ENCODE data around the gene SLC35F1. TPM values are rescaled to one million over a fixed set of nuclear protein-coding genes. Genes with fewer than 3 reads are reported as not detected.

The SLC35F1 gene
- total RNA-seq, 2 donors from 2014 or later, result 1.5 to 2.1 TPM

DNA sequence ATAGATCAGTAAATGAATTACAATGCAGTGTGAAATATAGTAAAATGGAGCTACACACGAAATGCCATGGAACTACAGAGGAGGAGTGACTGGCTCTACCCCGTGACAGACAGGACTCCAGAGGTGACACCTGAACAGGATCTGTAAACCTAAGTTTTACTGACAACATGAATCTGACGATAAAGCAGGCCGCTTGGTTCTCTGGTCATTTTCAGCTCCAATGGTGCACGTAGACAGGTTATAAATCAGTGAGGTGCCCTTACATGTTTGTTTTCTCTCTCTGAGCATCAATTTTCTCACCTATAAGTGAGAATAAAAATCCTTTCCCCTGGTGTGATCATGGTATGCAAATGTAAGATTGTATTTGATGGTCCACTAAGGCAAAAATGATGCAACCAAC lies 339.3 kb downstream of the SLC35F1 start:
- no peaks in the 10 kb centered on the region for H3K27me3 ChIP-seq (replicated peaks; ENCODE audit: insufficient read depth)
- intact Hi-C loops (cut with DNase I), result no loop called here
- no peaks in the 10 kb centered on the region for H3K4me1 ChIP-seq (replicated peaks)
- WGBS, result 64% methylated on average over 5 of the region's 5 CpGs
- no peak overlapping the region for H3K4me3 ChIP-seq
- H3K9me3 ChIP-seq, result no peaks in the 10 kb centered on the region
- H3K27ac ChIP-seq, result no peak overlapping the region
- TF ChIP-seq POLR2A (IDR thresholded peaks at IDR 0.05), result no peak
- TF ChIP-seq, protein P1, sequence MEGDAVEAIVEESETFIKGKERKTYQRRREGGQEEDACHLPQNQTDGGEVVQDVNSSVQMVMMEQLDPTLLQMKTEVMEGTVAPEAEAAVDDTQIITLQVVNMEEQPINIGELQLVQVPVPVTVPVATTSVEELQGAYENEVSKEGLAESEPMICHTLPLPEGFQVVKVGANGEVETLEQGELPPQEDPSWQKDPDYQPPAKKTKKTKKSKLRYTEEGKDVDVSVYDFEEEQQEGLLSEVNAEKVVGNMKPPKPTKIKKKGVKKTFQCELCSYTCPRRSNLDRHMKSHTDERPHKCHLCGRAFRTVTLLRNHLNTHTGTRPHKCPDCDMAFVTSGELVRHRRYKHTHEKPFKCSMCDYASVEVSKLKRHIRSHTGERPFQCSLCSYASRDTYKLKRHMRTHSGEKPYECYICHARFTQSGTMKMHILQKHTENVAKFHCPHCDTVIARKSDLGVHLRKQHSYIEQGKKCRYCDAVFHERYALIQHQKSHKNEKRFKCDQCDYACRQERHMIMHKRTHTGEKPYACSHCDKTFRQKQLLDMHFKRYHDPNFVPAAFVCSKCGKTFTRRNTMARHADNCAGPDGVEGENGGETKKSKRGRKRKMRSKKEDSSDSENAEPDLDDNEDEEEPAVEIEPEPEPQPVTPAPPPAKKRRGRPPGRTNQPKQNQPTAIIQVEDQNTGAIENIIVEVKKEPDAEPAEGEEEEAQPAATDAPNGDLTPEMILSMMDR (IDR thresholded peaks at IDR 0.05), result no peak
- TF ChIP-seq POLR2AphosphoS5 (IDR thresholded peaks at IDR 0.05), result no peak
- H3K36me3 ChIP-seq, result no peaks in the 10 kb centered on the region
- no peak for DNase-seq (ENCODE audit: low spot score)

DNA sequence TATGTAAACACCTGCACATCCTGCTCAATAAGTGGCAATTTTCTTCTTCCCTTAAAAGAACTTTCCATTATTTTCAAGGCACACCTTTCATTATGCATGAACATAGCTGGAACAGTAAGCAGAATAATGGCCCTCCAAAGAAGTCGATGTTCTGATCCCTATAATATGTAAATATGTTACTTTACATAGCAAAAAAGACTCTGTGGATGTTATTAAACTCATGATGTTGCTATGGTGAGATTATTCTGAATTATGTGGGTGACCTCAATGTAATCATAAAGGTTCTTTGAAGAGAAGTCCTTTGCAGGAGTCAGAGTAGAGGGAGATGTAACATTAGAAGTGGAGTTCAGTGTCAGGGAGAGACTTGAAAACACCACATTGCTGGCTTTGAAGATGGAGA lies 341.1 kb downstream of the SLC35F1 start:
- Histone ChIP-seq H3K4me3 (no peak overlapping the region), H3K27me3 (replicated peaks; ENCODE audit: insufficient read depth) (no peaks in the 10 kb centered on the region), H3K36me3 (no peaks in the 10 kb centered on the region), H3K9me3 (no peaks in the 10 kb centered on the region), H3K27ac (no peak overlapping the region), H3K4me1 (replicated peaks) (no peaks in the 10 kb centered on the region)
- WGBS, result 93% methylated on average over 1 of the region's 1 CpG
- TF ChIP-seq POLR2A (IDR thresholded peaks at IDR 0.05), result no peak
- TF ChIP-seq, protein P1 (IDR thresholded peaks at IDR 0.05), result no peak
- no peak for TF ChIP-seq POLR2AphosphoS5 (IDR thresholded peaks at IDR 0.05)
- no peak for DNase-seq (ENCODE audit: low spot score)
- intact Hi-C loops (cut with DNase I), result no loop called here

DNA sequence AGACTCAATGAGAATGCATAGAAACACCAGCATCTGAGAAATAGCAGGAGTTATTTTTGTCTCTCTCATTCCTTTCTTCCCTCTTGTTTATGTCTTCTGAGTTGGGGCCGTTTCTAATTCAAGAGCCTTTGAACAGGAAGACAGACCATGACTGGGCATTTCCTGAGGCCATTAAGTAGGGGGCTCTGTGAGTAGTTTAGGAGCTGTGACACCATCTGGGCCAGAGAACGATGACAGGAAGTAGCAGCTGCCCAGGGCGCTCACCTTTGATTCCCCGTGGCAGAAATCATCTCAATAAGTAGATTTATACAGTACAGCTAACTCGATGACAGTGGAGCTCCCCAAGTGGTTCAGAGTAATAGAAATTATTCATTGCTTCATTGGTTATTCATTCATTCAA lies 342.6 kb downstream of the SLC35F1 start:
- 47% methylated on average over 5 of the region's 5 CpGs for WGBS
- intact Hi-C loops (cut with DNase I), result no loop called here
- DNase-seq (ENCODE audit: low spot score), result no peak

DNA sequence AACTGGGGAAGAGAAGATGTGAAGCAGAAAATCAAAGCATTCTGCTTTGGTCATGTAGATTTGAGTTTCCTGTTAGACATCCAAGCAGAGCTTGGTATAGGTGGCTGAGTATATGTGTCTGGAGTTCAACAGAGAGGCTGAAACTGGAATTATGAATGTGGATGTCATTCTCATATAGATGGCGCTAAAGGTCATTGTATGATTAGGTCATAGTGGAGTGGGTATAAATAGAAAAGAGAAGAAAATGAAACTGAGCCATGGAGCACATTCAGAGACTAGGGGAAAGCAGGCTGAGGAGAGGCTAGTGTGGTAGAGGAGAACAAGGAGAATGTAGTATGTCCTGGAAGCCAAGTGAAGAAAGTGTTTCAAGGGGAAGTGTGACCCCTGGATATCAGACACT lies 345.4 kb downstream of the SLC35F1 start:
- WGBS, result 98% methylated on average over 1 of the region's 1 CpG
- H3K27me3 ChIP-seq (replicated peaks; ENCODE audit: insufficient read depth), result no peaks in the 10 kb centered on the region
- no peaks in the 10 kb centered on the region for H3K9me3 ChIP-seq
- H3K36me3 ChIP-seq, result no peaks in the 10 kb centered on the region
- intact Hi-C loops (cut with DNase I), result no loop called here
- TF ChIP-seq, protein P1 (IDR thresholded peaks at IDR 0.05), result no peak
- TF ChIP-seq POLR2AphosphoS5 (IDR thresholded peaks at IDR 0.05), result no peak
- no peak for TF ChIP-seq POLR2A (IDR thresholded peaks at IDR 0.05)
- H3K4me1 ChIP-seq (replicated peaks), result no peaks in the 10 kb centered on the region
- no peak overlapping the region for H3K27ac ChIP-seq
- H3K4me3 ChIP-seq, result no peak overlapping the region
- DNase-seq (ENCODE audit: low spot score), result no peak

More for the DNA sequence above, 342.6 kb downstream of the SLC35F1 start:
- Histone ChIP-seq H3K9me3 (no peaks in the 10 kb centered on the region), H3K27ac (no peak overlapping the region), H3K36me3 (no peaks in the 10 kb centered on the region), H3K27me3 (replicated peaks; ENCODE audit: insufficient read depth) (no peaks in the 10 kb centered on the region), H3K4me3 (no peak overlapping the region), H3K4me1 (replicated peaks) (no peaks in the 10 kb centered on the region)
- TF ChIP-seq POLR2AphosphoS5 (IDR thresholded peaks at IDR 0.05) (no peak), POLR2A (IDR thresholded peaks at IDR 0.05) (no peak)
- TF ChIP-seq, protein P1 (IDR thresholded peaks at IDR 0.05), result no peak

DNA sequence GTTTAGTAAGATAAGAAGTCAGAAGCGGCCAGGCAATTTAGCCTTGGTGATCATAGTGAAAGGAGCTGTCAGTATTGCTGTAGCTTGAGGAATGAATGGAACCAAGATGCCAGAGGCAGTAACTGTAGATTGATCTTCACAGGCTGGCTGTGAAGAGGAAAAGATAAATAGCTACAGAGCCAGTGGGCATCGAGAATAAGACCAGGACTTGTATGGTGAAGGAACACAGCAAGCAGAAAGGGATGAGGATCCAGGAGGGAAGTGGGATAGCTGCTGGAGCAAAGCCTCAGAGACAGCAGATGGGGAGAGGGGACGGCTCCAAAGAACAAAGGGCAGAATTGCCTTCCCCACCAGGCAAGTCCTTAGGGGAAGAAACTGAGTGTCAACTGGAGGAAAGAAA lies 346.7 kb downstream of the SLC35F1 start:
- 62% methylated on average over 3 of the region's 3 CpGs for WGBS
- Histone ChIP-seq H3K27ac (no peak overlapping the region), H3K27me3 (replicated peaks; ENCODE audit: insufficient read depth) (no peaks in the 10 kb centered on the region), H3K4me1 (replicated peaks) (no peaks in the 10 kb centered on the region), H3K9me3 (no peaks in the 10 kb centered on the region), H3K36me3 (no peaks in the 10 kb centered on the region), H3K4me3 (no peak overlapping the region)
- no peak for DNase-seq (ENCODE audit: low spot score)
- TF ChIP-seq POLR2AphosphoS5 (IDR thresholded peaks at IDR 0.05), result no peak
- TF ChIP-seq, protein P1 (IDR thresholded peaks at IDR 0.05), result no peak
- intact Hi-C loops (cut with DNase I), result no loop called here

Measured in prostate gland (tissue), 2 donors.